K562 (cell line): Measurements from ENCODE around the gene KAT7.

Experiments
- CTCF ChIP-seq, 3 experiments: IDR thresholded peaks in 2 of 3; conservative IDR thresholded peaks in 1 of 3; 2 replicates each; pipeline ENCODE4 v1.5.1; 2011 to 2012; ENCODE audit warnings: low read length in 3 of 3, mild to moderate bottlenecking in 3 of 3, control low read depth in 2 of 3, improper control_type of control experiment in 1 of 3, inconsistent platforms in 1 of 3, low read depth in 1 of 3, mixed read lengths in 1 of 3, moderate library complexity in 1 of 3; ENCODE audit not compliant: insufficient read depth in 2 of 3
- GATA2 ChIP-seq: sonication (generic); formaldehyde crosslinking; IDR thresholded peaks from 2 replicates; pipeline ENCODE4 v1.4.0; 2020; ENCODE audit warnings: mild to moderate bottlenecking, missing genetic modification reagents
- HNRNPK ChIP-seq: fragments of 200-400 bp; formaldehyde crosslinking; IDR thresholded peaks from one replicate; pipeline ENCODE4 v1.6.1; 2018; ENCODE audit warnings: mild to moderate bottlenecking, low read depth, low read length; ENCODE audit not compliant: poor library complexity, severe bottlenecking
- NR0B1 ChIP-seq: fragments of 450-650 bp; IDR thresholded peaks from one replicate; pipeline ENCODE4 v1.6.1; 2018; ENCODE audit warnings: mild to moderate bottlenecking, moderate library complexity; ENCODE audit not compliant: partially characterized antibody
- PHF20 ChIP-seq: fragments of 450-650 bp; IDR thresholded peaks from 2 replicates; pipeline ENCODE4 v1.6.1; 2018; ENCODE audit not compliant: partially characterized antibody
- RAD21 ChIP-seq, 2 experiments: fragments of 250-450 bp in 1 of 2; fragments of 450-650 bp in 1 of 2; sonication (Bioruptor Pico) in 1 of 2; formaldehyde crosslinking in 1 of 2; IDR thresholded peaks in 1 of 2; conservative IDR thresholded peaks in 1 of 2; 2 replicates each; pipeline versions ENCODE4 v1.4.0 to v1.8.0; 2020 to 2022; ENCODE audit warnings: mild to moderate bottlenecking in 2 of 2, moderate library complexity in 1 of 2
- ZFP36 ChIP-seq: fragments of 150-350 bp; IDR thresholded peaks from 2 replicates; pipeline ENCODE4 v1.6.1; 2018; ENCODE audit warnings: low read length, low read depth; ENCODE audit not compliant: partially characterized antibody
- ZFX ChIP-seq: sonication (generic); formaldehyde crosslinking; IDR thresholded peaks from 2 replicates; pipeline ENCODE4 v1.8.0; 2022; ENCODE audit warnings: mild to moderate bottlenecking, missing genetic modification reagents, moderate library complexity
- ZNF174 ChIP-seq: fragments of 250-450 bp; sonication (Bioruptor Pico); IDR thresholded peaks from 2 replicates; pipeline ENCODE4 v1.4.0; 2020; ENCODE audit warnings: mild to moderate bottlenecking

- TF ChIP-seq NR0B1: no peak
- TF ChIP-seq CTCF (IDR thresholded peaks at IDR 0.05 in 2 of 3, conservative IDR thresholded peaks at IDR 0.05 in 1 of 3; ENCODE audit: insufficient read depth in 2 of 3, low read depth in 1 of 3, low read length in 3 of 3): no peak
- no peak for TF ChIP-seq HNRNPK
- no peak for TF ChIP-seq PHF20
- no peak for TF ChIP-seq GATA2
- no peak for TF ChIP-seq ZNF174
- no peak for TF ChIP-seq ZFX (CRISPR knock-in tag)
- TF ChIP-seq RAD21 (CRISPR knock-in tag; conservative IDR thresholded peaks at IDR 0.05 in 1 of 2, IDR thresholded peaks at IDR 0.05 in 1 of 2): no peak
- no peak for TF ChIP-seq ZFP36
These were observed 38.8 kb upstream of the KAT7 start for GRCh38 chr17:49749730-49750129.
